Measurements from ENCODE around the gene TBX6. TPM values are rescaled to one million over a fixed set of nuclear protein-coding genes. Genes with fewer than 3 reads are reported as not detected.

Gene TBX6
- total and polyA plus RNA-seq, 2 donors (not counting 3 experiments of a cell fraction or from before 2014, with no cell fraction given), result 0.40 to 0.60 TPM

DNA sequence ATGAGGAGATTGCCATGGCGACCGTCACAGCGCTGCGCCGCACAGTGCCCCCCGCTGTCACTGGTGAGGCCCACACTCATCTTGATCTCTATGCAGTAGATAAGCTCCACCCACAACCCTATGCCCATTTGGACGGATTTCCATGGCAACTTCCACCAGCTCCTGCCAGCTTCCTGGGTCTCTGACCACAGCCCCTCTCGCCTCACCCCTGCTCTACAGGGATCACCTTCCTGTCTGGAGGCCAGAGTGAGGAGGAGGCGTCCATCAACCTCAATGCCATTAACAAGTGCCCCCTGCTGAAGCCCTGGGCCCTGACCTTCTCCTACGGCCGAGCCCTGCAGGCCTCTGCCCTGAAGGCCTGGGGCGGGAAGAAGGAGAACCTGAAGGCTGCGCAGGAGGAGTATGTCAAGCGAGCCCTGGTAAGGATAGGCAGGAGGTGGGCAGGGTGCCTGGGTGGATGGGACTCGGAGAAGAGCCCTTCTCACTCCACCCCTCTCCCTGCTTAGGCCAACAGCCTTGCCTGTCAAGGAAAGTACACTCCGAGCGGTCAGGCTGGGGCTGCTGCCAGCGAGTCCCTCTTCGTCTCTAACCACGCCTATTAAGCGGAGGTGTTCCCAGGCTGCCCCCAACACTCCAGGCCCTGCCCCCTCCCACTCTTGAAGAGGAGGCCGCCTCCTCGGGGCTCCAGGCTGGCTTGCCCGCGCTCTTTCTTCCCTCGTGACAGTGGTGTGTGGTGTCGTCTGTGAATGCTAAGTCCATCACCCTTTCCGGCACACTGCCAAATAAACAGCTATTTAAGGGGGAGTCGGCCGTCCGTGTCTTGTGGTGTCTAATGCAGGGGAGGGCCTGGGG lies 21.9 kb downstream of the TBX6 start:
- no peak overlapping the region for H2AFZ ChIP-seq (ENCODE audit: low read depth, low read length)
- no peak overlapping the region for H3K9ac ChIP-seq (replicated peaks; ENCODE audit: extremely low read depth, insufficient read depth, low read length)
- DNase-seq (ENCODE audit: low read depth, low spot score) (no peak), FAIRE-seq (no peak)
- H4K20me1 ChIP-seq (replicated peaks; ENCODE audit: control insufficient read depth, extremely low read depth, insufficient read depth, low read length), result no peaks in the 10 kb centered on the region
- dilution Hi-C loops (cut with MboI; ENCODE audit: extremely low pct_ligation_motif_present, low sequenced_read_pairs), result no loop called here
- ChIA-PET POLR2A (interaction anchor here (0.5 to 0.8 kb wide), 2 partner anchors 22 to 111 kb away, joined by 5 to 8 read pairs; partner anchors contain the start of gene TBX6), CTCF (interaction anchor here (0.9 kb wide), 1 partner anchor 23 kb away, joined by 3 read pairs; no protein-coding TSS in a partner anchor)
- H3K4me1 ChIP-seq (ENCODE audit: control insufficient read depth, extremely low read depth, insufficient read depth, low read length), result peaks cover 14% of the 10 kb centered on the region
- TF ChIP-seq, protein P1, sequence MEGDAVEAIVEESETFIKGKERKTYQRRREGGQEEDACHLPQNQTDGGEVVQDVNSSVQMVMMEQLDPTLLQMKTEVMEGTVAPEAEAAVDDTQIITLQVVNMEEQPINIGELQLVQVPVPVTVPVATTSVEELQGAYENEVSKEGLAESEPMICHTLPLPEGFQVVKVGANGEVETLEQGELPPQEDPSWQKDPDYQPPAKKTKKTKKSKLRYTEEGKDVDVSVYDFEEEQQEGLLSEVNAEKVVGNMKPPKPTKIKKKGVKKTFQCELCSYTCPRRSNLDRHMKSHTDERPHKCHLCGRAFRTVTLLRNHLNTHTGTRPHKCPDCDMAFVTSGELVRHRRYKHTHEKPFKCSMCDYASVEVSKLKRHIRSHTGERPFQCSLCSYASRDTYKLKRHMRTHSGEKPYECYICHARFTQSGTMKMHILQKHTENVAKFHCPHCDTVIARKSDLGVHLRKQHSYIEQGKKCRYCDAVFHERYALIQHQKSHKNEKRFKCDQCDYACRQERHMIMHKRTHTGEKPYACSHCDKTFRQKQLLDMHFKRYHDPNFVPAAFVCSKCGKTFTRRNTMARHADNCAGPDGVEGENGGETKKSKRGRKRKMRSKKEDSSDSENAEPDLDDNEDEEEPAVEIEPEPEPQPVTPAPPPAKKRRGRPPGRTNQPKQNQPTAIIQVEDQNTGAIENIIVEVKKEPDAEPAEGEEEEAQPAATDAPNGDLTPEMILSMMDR (IDR thresholded peaks at IDR 0.05; ENCODE audit: extremely low read depth in 1 of 2, insufficient read depth in 1 of 2, low read depth in 1 of 2, low read length in 2 of 2), result no peak
- TF ChIP-seq EZH2 (IDR thresholded peaks at IDR 0.05; ENCODE audit: borderline replicate concordance, low read depth, low read length, severe bottlenecking), result no peak
- TF ChIP-seq GATA2 (IDR thresholded peaks at IDR 0.05; ENCODE audit: insufficient read depth, insufficient read length, low read depth, low read length), result no peak
- TF ChIP-seq POLR2AphosphoS5 (IDR thresholded peaks at IDR 0.05; ENCODE audit: insufficient read depth, low read depth, low read length), result no peak
- no peak for TF ChIP-seq POLR2A (IDR thresholded peaks at IDR 0.05; ENCODE audit: low read depth, low read length)
- TF ChIP-seq FOS (IDR thresholded peaks at IDR 0.05; ENCODE audit: borderline replicate concordance, insufficient read depth, low read length), result no peak
- TF ChIP-seq, protein P2, sequence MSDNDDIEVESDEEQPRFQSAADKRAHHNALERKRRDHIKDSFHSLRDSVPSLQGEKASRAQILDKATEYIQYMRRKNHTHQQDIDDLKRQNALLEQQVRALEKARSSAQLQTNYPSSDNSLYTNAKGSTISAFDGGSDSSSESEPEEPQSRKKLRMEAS (IDR thresholded peaks at IDR 0.05; ENCODE audit: insufficient read depth, insufficient read length), result no peak
- no peak for TF ChIP-seq JUN (IDR thresholded peaks at IDR 0.05; ENCODE audit: borderline replicate concordance, insufficient read depth, insufficient read length, low read depth)
- TF ChIP-seq MYC (IDR thresholded peaks at IDR 0.05; ENCODE audit: low read depth, low read length), result no peak
- H3K9me3 ChIP-seq (replicated peaks; ENCODE audit: control insufficient read depth, insufficient read depth, low read length), result no peaks in the 10 kb centered on the region
- H3K4me3 ChIP-seq (replicated peaks in 1 of 3; ENCODE audit: insufficient read depth in 1 of 3, low read depth in 1 of 3, low read length in 3 of 3), result no peak overlapping the region
- peaks cover 46% of the 10 kb centered on the region for H3K79me2 ChIP-seq (ENCODE audit: control insufficient read depth, insufficient read depth, low read length)
- intact Hi-C loops (cut with micrococcal nuclease), result no loop called here
- H3K36me3 ChIP-seq (ENCODE audit: control insufficient read depth in 2 of 2, extremely low read depth in 1 of 2, insufficient read depth in 2 of 2, low read length in 2 of 2), result peaks cover 24 to 42% of the 10 kb centered on the region in 2 experiments
- BruUV-seq (replicated peaks), result TSS peak; percentile 6
- H3K4me2 ChIP-seq (ENCODE audit: insufficient read depth, low read length), result no peak overlapping the region
- H3K27ac ChIP-seq (ENCODE audit: insufficient read depth, low read depth, low read length), result no peak overlapping the region
- no peaks in the 10 kb centered on the region for H3K27me3 ChIP-seq (ENCODE audit: control insufficient read depth in 2 of 2, insufficient read depth in 2 of 2, low read length in 2 of 2)
- no peaks in the 10 kb centered on the region for H3K9me1 ChIP-seq (replicated peaks; ENCODE audit: control insufficient read depth, extremely low read depth, insufficient read depth, low read length)
